Naive thymus-derived CD8-positive, alpha-beta T cell (primary cell): ENCODE results near the gene FGF22. TPM values are rescaled to one million over a fixed set of nuclear protein-coding genes. Genes with fewer than 3 reads are reported as not detected.

Experiments
- ATAC-seq, 2 donors: fragments of 150-1000 bp; cut with Tn5 transposase in 1 of 2; sonication (Bioruptor Pico), chemical (Tn5 transposase) in 1 of 2; 1 replicate in 1 of 2; 2 replicates in 1 of 2; pipeline ENCODE4 v1.10.0; 2021; ENCODE audit warnings: mild to moderate bottlenecking in 2 of 2, moderate library complexity in 2 of 2
- POLR2A ChIA-PET: fragments of 350-600 bp; sonication (Branson Sonifier 250); formaldehyde crosslinking; loops from one replicate; lab custom pipeline; 2021; ENCODE audit warnings: antibody characterized with exemption; lab: Charles Lee
- DNase-seq, 10 donors: peaks; one replicate each; pipeline versions ENCODE4 v3.0.0 to v3.0.0-alpha.2; 2020 to 2022
- H3K27ac Mint-ChIP-seq, 10 donors: one replicate each; pipeline ENCODE4 v1.8.0; 2020 to 2022; ENCODE audit warnings: mild to moderate bottlenecking in 10 of 10, mixed read lengths in 10 of 10, moderate library complexity in 4 of 10, inconsistent platforms in 1 of 10
- H3K27me3 Mint-ChIP-seq, 5 donors: one replicate each; pipeline ENCODE4 v1.8.0; 2021 to 2022; ENCODE audit warnings: mixed read lengths in 5 of 5
- H3K36me3 Mint-ChIP-seq, 3 donors: one replicate each; pipeline ENCODE4 v1.8.0; 2020 to 2022; ENCODE audit warnings: mixed read lengths in 3 of 3, mild to moderate bottlenecking in 2 of 3, inconsistent platforms in 1 of 3
- H3K4me1 Mint-ChIP-seq, 4 donors: one replicate each; pipeline ENCODE4 v1.8.0; 2021 to 2022; ENCODE audit warnings: mixed read lengths in 4 of 4
- H3K4me3 Mint-ChIP-seq, 10 donors: one replicate each; pipeline ENCODE4 v1.8.0; 2020 to 2022; ENCODE audit warnings: mild to moderate bottlenecking in 10 of 10, mixed read lengths in 10 of 10, moderate library complexity in 6 of 10, inconsistent platforms in 1 of 10
- H3K9me3 Mint-ChIP-seq, 9 donors: one replicate each; pipeline ENCODE4 v1.8.0; 2020 to 2022; ENCODE audit warnings: mixed read lengths in 9 of 9, mild to moderate bottlenecking in 3 of 9, inconsistent platforms in 1 of 9, moderate library complexity in 1 of 9
- polyA plus RNA-seq, 3 donors: library from polyadenylated mRNA; unstranded; fragments of 300-500 nt; fragmentation: Illumina TruSeq; gene quantifications; one replicate each; pipeline ENCODE4 v1.2.3, GENCODE V29; 2021
- total RNA-seq, 8 experiments: library from RNA in 2 of 8; stranded (reverse) in 2 of 8; gene quantifications; one replicate each; pipeline ENCODE4 v1.2.3 and lab custom pipeline; 2021 to 2026

The FGF22 gene
- total and polyA plus RNA-seq, 5 experiments from 2014 or later, result 2.4 to 2.6 TPM; not detected in 3

DNA sequence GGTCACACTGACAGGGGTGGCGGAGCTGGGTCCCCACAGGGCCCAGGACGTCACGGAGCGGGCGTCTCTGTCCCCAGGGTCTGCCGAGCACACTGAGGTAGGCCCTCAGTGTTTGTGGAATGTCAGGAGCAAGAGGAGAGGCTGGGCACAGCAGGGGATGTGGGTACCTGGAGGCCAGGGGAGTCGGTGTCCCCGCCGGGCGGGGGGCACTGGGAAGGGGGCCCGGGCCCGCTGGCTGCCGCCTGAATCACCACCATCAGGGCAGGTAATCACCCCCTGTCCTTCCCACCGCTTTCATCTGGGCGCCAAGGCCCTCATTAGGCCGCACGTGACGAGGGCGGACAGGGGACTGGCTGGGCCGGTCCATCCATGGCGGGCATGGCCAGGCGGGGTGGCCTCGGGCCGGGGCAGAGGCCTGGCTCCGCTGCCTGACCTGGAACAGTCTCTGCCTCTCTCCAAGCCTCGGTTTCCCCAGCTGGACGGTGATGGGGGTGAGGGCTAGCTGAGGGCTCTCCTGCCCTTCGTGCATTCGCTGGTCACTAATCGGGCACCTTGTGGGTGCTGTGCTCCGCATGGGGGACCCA lies 1.0 kb downstream of the FGF22 start:
- Mint-ChIP-seq H3K9me3 (no peaks in the 10 kb centered on the region), H3K27ac (peak overlapping the region in 3 of 10 donors; percentile 31 to 87 (median 70)), H3K27me3 (no peaks in the 10 kb centered on the region), H3K4me1 (peaks cover 5 to 14% (median 11%) of the 10 kb centered on the region in 4 donors), H3K4me3 (peak overlapping the region in 2 of 10 donors; percentile 15 to 33), H3K36me3 (peaks cover 0 to 5% (median 0%) of the 10 kb centered on the region in 3 donors)
- no peak for ATAC-seq
- POLR2A ChIA-PET, result interaction anchor here (1.3 to 1.4 kb wide), 2 partner anchors 18 to 22 kb away, joined by 4 read pairs; partner anchors contain the start of gene RNF126
- DNase-seq, result no peak

DNA sequence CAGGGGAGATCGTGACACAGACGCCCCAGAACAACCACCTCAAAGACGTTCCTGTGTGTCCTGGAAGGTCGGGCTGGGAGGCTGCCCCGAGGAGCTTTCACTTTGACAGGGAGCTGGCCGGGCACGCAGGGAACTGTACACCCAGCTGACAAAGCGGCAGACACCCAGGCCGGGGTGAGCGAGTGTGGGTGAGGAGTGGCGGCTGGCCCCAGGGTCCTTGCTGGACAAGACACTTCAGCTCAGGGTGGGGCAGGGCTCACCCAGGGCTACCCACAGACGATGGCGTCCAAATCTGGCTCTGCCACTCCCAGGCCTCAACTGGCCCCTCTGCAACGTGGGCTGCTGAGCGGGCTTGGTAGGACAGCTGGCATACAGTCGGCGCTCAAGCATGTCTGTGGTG lies 2.0 kb downstream of the FGF22 start:
- Mint-ChIP-seq H3K27me3 (no peaks in the 10 kb centered on the region), H3K4me3 (no peak overlapping the region), H3K36me3 (peaks cover 0 to 10% (median 2%) of the 10 kb centered on the region in 3 donors), H3K4me1 (peaks cover 5 to 14% (median 11%) of the 10 kb centered on the region in 4 donors), H3K27ac (no peak overlapping the region), H3K9me3 (no peaks in the 10 kb centered on the region)
- ATAC-seq, result no peak
- no peak for DNase-seq
- POLR2A ChIA-PET, result interaction anchor here (0.6 to 1.7 kb wide), 5 partner anchors 8 to 1425 kb away, joined by 3 to 8 read pairs (median 5); partner anchors contain the start of gene POLRMT

DNA sequence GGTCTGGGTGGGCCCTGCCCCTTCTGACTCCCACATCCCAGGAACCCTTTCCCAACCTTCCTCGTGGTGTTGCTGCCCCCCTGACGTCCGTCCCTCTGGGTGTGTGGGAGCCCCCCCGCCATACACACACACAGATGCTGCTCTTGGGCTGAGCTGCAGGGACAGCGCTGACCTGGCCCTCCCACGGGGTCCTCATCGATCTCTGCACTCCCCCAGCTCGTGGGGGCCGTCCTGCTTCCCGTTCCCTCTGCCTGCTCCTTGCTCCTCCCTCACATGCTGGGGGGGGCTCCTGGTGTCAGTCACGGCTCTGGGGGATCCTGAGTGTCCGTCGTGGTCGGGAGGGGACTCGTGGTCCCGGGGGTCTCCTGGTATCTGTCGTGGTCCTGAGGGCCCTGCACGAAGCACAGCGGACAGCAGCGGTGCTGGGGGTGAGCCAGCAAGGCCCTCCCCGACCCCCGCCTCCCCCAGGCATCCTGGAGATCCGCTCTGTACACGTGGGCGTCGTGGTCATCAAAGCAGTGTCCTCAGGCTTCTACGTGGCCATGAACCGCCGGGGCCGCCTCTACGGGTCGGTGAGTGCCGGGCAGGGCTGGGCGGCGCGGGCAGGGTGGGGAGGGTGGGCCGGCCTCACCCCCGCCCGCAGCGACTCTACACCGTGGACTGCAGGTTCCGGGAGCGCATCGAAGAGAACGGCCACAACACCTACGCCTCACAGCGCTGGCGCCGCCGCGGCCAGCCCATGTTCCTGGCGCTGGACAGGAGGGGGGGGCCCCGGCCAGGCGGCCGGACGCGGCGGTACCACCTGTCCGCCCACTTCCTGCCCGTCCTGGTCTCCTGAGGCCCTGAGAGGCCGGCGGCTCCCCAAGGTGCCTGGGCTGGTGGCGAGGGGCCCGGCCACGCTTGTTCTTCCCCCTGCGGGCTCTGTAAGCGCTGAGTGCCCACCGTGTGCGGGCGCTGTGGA lies 3.4 kb downstream of the FGF22 start:
- no peak for ATAC-seq
- Mint-ChIP-seq H3K4me1 (peaks cover 5 to 10% (median 9%) of the 10 kb centered on the region in 4 donors), H3K27ac (no peak overlapping the region), H3K9me3 (no peaks in the 10 kb centered on the region), H3K27me3 (no peaks in the 10 kb centered on the region), H3K36me3 (peaks cover 0 to 20% (median 4%) of the 10 kb centered on the region in 3 donors), H3K4me3 (no peak overlapping the region)
- POLR2A ChIA-PET, result interaction anchor here (0.9 to 1.7 kb wide), 4 partner anchors 9 to 18 kb away, joined by 3 to 8 read pairs (median 6); partner anchors contain the start of gene POLRMT
- DNase-seq, result no peak

DNA sequence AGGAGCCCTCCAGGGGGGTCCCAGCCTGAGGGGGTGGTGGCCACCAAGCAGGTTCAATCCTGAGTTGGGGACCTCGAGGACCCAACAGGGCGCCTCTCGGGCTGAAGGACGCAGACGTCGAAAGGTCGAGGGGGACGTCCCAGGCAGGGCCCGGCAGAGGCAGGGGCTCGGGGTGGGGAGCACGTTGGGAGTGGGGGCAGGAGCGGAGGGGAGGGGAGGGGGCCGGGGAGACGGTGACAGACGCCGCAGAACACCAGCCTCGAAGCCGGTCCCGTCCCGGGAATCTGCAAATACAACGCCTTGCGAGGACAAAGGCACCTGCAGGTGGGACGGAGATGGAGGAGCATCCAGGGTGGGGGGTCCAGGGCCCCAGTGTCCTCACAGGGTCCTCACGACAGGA lies 4.1 kb downstream of the FGF22 start:
- peaks cover 0 to 25% (median 4%) of the 10 kb centered on the region in 3 donors for H3K36me3 Mint-ChIP-seq
- ATAC-seq (no peak), DNase-seq (no peak)
- H3K4me3 Mint-ChIP-seq, result no peak overlapping the region
- POLR2A ChIA-PET, result no interaction called here
- peaks cover 5 to 9% (median 7%) of the 10 kb centered on the region in 4 donors for H3K4me1 Mint-ChIP-seq
- no peak overlapping the region for H3K27ac Mint-ChIP-seq
- H3K27me3 Mint-ChIP-seq, result no peaks in the 10 kb centered on the region
- no peaks in the 10 kb centered on the region for H3K9me3 Mint-ChIP-seq

DNA sequence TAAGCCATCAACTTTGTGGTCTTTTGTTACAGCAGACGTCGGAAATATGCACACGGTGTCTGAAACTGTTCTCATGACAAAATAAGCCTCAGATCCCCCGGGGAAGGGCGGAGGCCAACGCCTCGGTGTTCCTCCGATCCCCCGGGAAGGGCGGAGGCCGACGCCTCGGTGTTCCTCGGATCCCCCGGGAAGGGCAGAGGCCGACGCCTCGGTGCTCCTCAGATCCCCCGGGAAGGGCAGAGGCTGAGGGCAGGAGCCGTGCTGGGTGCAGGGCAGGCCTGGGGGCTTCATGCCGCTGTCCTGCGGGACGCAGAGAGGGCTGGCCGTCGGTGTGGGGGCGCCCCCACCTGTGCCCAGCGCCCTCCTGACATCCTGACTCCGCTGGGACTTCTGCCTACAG lies 4.7 kb downstream of the FGF22 start:
- no peak overlapping the region for H3K27ac Mint-ChIP-seq
- ATAC-seq, result no peak
- peaks cover 2 to 3% (median 3%) of the 10 kb centered on the region in 4 donors for H3K4me1 Mint-ChIP-seq
- POLR2A ChIA-PET, result interaction anchor here (1.0 kb wide), 2 partner anchors 10 to 16 kb away, joined by 3 to 4 read pairs; partner anchors contain the start of gene POLRMT
- no peak for DNase-seq
- H3K27me3 Mint-ChIP-seq, result no peaks in the 10 kb centered on the region
- H3K4me3 Mint-ChIP-seq, result no peak overlapping the region
- H3K36me3 Mint-ChIP-seq, result peaks cover 0 to 25% (median 4%) of the 10 kb centered on the region in 3 donors
- no peaks in the 10 kb centered on the region for H3K9me3 Mint-ChIP-seq

DNA sequence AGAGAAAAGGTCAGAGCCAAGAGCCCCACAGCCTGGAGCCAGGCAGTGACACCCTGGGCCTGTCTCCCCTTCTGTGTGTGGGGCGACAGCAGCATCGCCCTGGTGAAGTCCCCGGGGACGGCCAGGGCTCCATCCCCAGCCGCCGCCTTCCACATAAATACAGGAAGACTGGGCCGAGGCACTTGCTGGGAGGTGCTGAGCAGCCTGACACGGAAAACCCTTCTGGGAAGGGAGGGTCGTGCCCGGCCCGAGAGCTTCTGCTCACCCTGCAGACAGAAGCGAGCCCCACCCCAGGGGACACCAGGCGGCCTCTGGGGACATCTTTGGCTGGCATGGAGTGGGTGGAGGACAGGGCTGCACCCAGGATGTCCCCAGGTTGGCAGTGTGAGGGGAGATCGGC lies 5.1 kb downstream of the FGF22 start:
- no peaks in the 10 kb centered on the region for H3K27me3 Mint-ChIP-seq
- ATAC-seq (no peak), DNase-seq (no peak)
- H3K36me3 Mint-ChIP-seq, result peaks cover 0 to 25% (median 4%) of the 10 kb centered on the region in 3 donors
- no peak overlapping the region for H3K4me3 Mint-ChIP-seq
- no peaks in the 10 kb centered on the region for H3K9me3 Mint-ChIP-seq
- peaks cover 0 to 2% (median under 1%) of the 10 kb centered on the region in 4 donors for H3K4me1 Mint-ChIP-seq
- peak overlapping the region in 2 of 10 donors; percentile 36 to 74 for H3K27ac Mint-ChIP-seq
- POLR2A ChIA-PET, result interaction anchor here (1.0 to 1.3 kb wide), 3 partner anchors 11 to 16 kb away, joined by 3 to 7 read pairs (median 4); partner anchors contain the start of gene POLRMT

DNA sequence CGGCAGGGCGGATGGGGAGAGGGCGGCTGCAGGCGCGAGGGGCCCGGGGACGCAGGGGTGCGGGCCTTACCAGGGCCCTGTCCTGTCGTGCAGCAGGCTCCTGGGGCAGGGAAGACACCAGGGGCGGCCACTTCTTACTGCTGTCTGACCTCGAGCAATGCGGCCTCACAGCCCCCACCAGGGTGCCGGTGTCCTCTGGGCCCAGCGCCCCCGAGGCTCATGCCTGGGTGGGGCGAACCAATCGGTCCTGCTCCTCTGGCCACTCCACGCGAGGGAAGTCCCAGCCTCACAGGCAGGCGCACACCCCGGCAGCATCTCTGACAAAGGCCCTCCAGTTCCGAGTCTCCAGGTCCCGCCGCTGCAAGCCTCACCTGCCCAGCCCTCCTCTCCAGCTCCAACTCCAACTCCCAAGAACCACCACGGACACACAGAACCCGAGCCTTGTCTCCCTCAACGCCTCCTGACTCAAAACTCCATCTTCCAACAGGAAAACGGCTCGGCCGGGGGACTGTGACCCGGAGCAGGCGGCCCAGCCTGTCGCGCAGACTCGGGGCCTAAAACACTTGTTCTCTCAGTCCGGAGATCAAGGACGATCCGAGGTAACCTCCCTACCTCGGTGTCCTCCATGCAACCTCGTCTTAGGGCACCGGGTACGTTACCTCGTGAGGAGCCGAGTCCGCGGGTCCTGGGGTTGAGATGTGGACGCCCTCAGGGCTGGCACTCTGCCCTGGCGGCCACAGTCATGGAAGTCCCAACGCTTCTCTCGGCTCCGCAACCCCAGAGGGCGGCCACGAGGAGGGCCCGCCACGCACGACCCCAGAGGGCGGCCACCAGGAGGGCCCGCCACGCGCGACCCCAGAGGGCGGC lies 6.5 kb downstream of the FGF22 start:
- no peak overlapping the region for H3K4me3 Mint-ChIP-seq
- H3K36me3 Mint-ChIP-seq, result peaks cover 0 to 34% (median 7%) of the 10 kb centered on the region in 3 donors
- no peak for DNase-seq
- no peaks in the 10 kb centered on the region for H3K27me3 Mint-ChIP-seq
- H3K9me3 Mint-ChIP-seq, result no peaks in the 10 kb centered on the region
- POLR2A ChIA-PET, result interaction anchor here (0.6 to 1.3 kb wide), 2 partner anchors 9 to 1074 kb away, joined by 3 to 7 read pairs; no protein-coding TSS in a partner anchor
- no peaks in the 10 kb centered on the region for H3K4me1 Mint-ChIP-seq
- peak overlapping the region in 3 of 10 donors; percentile 34 to 65 (median 57) for H3K27ac Mint-ChIP-seq
- no peak for ATAC-seq

DNA sequence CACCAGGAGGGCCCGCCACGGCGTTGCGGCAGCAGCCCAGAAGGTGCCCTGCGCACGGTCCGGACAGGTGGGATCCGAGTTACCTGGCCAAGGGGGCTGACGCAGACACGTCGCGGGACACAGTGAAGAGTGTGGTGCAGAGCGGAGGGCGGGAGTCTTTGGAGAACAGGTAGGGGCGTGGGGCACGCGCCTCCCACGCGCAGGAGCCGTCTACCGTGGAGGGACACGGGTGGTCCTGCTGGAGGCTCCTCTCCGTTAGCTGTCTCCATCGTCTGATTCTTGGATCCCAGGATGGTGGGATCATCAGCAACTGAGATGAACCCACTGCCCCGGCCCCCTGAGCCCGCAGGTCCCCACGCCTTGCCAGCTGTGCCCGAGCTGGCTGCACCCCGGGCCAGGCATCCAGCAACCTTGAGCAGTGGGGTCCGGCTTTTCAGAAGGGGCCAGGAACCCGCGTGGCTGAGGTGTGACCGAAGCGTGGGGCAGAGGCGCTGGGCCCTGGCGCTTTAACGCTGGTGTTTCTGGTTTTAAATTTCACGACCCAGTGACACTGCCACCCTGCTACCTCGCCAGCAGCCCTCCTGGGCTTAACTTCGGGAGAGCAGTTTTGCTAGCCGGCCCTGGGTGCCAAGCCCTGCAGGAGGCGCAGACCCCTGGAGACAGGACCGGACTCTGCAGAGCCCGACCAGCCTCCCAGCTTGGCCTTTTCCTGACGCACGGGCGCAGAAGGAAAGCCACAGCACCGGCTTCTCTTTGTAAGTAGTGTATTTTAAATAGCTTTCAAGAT lies 7.3 kb downstream of the FGF22 start:
- DNase-seq, result no peak

DNA sequence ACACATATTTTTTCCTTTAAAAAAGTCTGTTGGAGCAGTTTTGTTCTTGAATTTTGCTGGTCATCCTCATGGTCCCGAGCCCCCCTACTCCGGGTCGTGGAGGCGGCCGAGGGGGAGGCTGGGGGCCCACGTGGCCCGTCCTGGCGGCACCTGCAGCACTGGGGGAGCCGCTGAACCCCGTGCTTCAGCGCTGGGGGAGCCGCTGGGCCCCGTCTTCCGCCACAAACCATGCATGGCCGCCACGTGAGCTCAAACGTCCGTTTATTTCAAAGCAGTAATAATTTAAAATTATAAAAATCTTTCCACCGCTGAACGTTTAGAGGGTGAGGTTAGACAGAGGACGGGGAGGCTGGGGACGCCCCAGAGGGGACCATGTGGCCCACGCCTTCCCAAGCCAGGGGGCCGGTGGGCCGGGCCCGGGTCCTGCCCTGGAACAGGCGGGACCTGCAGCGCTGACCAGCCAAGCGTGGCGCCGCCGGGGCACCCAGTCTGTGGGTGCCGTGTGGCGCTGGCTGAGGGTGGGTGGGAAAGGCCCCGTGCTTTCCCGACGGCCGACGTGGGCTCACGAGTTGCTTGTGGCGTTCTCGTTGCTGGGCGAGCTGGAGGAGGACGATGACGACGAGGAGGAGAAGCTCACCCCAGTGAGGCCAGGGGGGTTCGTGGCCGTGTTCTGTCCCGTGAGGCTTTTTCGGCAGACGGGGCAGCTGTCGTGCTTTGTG lies 8.0 kb downstream of the FGF22 start:
- peaks cover 0 to 39% (median 7%) of the 10 kb centered on the region in 3 donors for H3K36me3 Mint-ChIP-seq
- POLR2A ChIA-PET, result interaction anchor here (2.1 kb wide), 1 partner anchor 13 kb away, joined by 12 read pairs; no protein-coding TSS in a partner anchor
- DNase-seq (no peak), ATAC-seq (no peak)
- no peak overlapping the region for H3K4me3 Mint-ChIP-seq
- H3K4me1 Mint-ChIP-seq, result no peaks in the 10 kb centered on the region
- no peaks in the 10 kb centered on the region for H3K9me3 Mint-ChIP-seq
- H3K27ac Mint-ChIP-seq, result no peak overlapping the region
- H3K27me3 Mint-ChIP-seq, result no peaks in the 10 kb centered on the region

More for the DNA sequence above, 7.3 kb downstream of the FGF22 start:
- Mint-ChIP-seq H3K36me3 (peaks cover 0 to 39% (median 7%) of the 10 kb centered on the region in 3 donors), H3K27ac (no peak overlapping the region), H3K4me3 (no peak overlapping the region), H3K4me1 (no peaks in the 10 kb centered on the region), H3K27me3 (no peaks in the 10 kb centered on the region), H3K9me3 (no peaks in the 10 kb centered on the region)
- no peak for ATAC-seq
- POLR2A ChIA-PET, result interaction anchor here (2.1 kb wide), 1 partner anchor 14 kb away, joined by 12 read pairs; no protein-coding TSS in a partner anchor

DNA sequence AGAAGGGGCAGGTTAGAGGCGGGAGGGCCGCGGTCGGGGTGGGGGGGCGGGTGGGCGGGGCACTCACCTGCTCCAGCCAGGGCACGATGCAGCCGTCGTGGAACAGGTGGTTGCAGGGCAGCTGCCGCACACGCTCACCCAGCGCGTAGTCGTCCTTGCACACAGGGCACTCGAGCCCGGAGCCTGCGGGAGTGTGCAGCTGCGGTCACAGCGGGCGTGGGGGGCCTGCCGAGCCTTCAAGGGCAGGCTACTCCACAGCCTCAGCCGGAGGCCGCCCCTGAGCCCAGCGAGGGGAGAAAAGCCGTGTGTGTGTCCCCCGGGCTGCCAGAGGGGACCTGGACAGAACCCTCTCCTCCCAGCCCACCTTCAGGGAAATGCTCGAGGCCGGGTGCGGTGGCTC lies 8.6 kb downstream of the FGF22 start:
- POLR2A ChIA-PET, result interaction anchor here (0.6 to 2.1 kb wide), 2 partner anchors 12 to 22 kb away, joined by 3 to 12 read pairs; no protein-coding TSS in a partner anchor
- no peak overlapping the region for H3K27ac Mint-ChIP-seq
- H3K4me1 Mint-ChIP-seq, result no peaks in the 10 kb centered on the region
- H3K9me3 Mint-ChIP-seq, result no peaks in the 10 kb centered on the region
- no peak for ATAC-seq
- H3K4me3 Mint-ChIP-seq, result no peak overlapping the region
- H3K27me3 Mint-ChIP-seq, result no peaks in the 10 kb centered on the region
- DNase-seq, result no peak
- H3K36me3 Mint-ChIP-seq, result peaks cover 0 to 42% (median 7%) of the 10 kb centered on the region in 3 donors
